Endothelial cell of umbilical vein (primary cell): Measurements from ENCODE around the gene ARRB1.

Experiments
- EZH2 ChIP-seq: IDR thresholded peaks from 2 replicates; pipeline ENCODE4 v1.6.1; 2012; ENCODE audit warnings: borderline replicate concordance, low read depth, mild to moderate bottlenecking, moderate library complexity, low read length, inconsistent platforms; ENCODE audit not compliant: severe bottlenecking
- FOS ChIP-seq: IDR thresholded peaks from 2 replicates; pipeline ENCODE4 v1.6.1; 2011; ENCODE audit warnings: mild to moderate bottlenecking, low read length, moderate library complexity, borderline replicate concordance; ENCODE audit not compliant: insufficient read depth
- POLR2A ChIP-seq: IDR thresholded peaks from 2 replicates; pipeline ENCODE4 v1.6.1; 2012; ENCODE audit warnings: low read depth, mild to moderate bottlenecking, control low read depth, low read length
- POLR2AphosphoS5 ChIP-seq: IDR thresholded peaks from 2 replicates; pipeline ENCODE4 v1.6.1; 2012; ENCODE audit warnings: low read depth, mild to moderate bottlenecking, control low read depth, low read length, moderate library complexity; ENCODE audit not compliant: insufficient read depth
- TF ChIP-seq, protein P1 (sequence below), 2 donors: IDR thresholded peaks; 1 replicate in 1 of 2; 2 replicates in 1 of 2; pipeline ENCODE4 v1.5.1; 2011; ENCODE audit warnings: low read length in 2 of 2, mild to moderate bottlenecking in 2 of 2, moderate library complexity in 2 of 2, control low read depth in 1 of 2, inconsistent platforms in 1 of 2, low read depth in 1 of 2; ENCODE audit not compliant: insufficient read depth in 1 of 2; ENCODE audit errors: extremely low read depth in 1 of 2
- TF ChIP-seq, protein P2 (sequence below): IDR thresholded peaks from 2 replicates; pipeline ENCODE4 v1.6.1; 2011; ENCODE audit not compliant: insufficient read depth, insufficient read length

DNA sequence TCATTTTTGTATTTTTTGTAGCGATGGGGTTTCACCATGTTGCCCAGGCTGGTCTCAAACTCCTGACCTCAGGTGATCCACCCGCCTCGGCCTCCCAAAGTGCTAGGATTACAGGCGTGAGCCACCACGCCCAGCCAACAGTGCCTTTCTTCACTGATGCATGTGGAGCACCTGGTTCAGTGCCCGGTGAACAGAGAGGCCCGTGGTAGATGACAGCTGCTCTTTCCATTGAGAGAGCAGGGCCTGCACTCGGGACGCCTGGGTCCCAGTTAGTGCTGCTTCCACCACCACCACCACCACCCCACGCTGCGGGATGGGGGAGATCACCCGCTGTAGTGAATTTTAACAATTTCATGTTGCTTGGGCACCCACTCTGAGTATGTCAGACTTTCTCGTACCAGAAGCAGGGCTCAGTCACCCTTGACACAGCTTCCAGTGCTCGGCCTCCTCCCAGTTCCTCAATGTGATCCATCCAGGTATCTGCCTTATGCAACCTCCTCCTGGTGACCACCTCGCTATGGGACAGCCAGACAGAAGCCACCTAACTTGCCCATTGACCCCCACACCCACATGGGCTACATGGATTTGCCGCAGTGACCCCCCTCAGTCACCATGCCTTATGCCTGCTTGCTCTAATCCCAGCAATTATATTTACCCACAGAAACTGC is 36.6 kb downstream of the ARRB1 start:
- TF ChIP-seq, protein P1, sequence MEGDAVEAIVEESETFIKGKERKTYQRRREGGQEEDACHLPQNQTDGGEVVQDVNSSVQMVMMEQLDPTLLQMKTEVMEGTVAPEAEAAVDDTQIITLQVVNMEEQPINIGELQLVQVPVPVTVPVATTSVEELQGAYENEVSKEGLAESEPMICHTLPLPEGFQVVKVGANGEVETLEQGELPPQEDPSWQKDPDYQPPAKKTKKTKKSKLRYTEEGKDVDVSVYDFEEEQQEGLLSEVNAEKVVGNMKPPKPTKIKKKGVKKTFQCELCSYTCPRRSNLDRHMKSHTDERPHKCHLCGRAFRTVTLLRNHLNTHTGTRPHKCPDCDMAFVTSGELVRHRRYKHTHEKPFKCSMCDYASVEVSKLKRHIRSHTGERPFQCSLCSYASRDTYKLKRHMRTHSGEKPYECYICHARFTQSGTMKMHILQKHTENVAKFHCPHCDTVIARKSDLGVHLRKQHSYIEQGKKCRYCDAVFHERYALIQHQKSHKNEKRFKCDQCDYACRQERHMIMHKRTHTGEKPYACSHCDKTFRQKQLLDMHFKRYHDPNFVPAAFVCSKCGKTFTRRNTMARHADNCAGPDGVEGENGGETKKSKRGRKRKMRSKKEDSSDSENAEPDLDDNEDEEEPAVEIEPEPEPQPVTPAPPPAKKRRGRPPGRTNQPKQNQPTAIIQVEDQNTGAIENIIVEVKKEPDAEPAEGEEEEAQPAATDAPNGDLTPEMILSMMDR (IDR thresholded peaks at IDR 0.05; ENCODE audit: extremely low read depth in 1 of 2, insufficient read depth in 1 of 2, low read depth in 1 of 2, low read length in 2 of 2) = no peak
- TF ChIP-seq EZH2 (no peak), POLR2A (no peak), POLR2AphosphoS5 (no peak), FOS (no peak)
- TF ChIP-seq, protein P2, sequence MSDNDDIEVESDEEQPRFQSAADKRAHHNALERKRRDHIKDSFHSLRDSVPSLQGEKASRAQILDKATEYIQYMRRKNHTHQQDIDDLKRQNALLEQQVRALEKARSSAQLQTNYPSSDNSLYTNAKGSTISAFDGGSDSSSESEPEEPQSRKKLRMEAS = no peak
